Activated CD4-positive, alpha-beta T cell treated with anti-CD3 and anti-CD28 coated beads, Interleukin-2, amount 50 U/mL, for 1 hour (primary cell): ENCODE data around the gene GNAS.

ENCODE experiments used
- DNase-seq: peaks from one replicate; pipeline ENCODE4 v3.0.0-alpha.2; 2020

GNAS gene

GRCh38 chr20:58883241-58883691 lies 30.8 kb downstream of the GNAS start:
- DNase-seq = no peak

- DNase-seq = no peak
These were observed 32.5 kb downstream of the GNAS start for GRCh38 chr20:58884966-58885365.

- no peak for DNase-seq
These were observed 34.0 kb downstream of the GNAS start for GRCh38 chr20:58886546-58886945.

DNA sequence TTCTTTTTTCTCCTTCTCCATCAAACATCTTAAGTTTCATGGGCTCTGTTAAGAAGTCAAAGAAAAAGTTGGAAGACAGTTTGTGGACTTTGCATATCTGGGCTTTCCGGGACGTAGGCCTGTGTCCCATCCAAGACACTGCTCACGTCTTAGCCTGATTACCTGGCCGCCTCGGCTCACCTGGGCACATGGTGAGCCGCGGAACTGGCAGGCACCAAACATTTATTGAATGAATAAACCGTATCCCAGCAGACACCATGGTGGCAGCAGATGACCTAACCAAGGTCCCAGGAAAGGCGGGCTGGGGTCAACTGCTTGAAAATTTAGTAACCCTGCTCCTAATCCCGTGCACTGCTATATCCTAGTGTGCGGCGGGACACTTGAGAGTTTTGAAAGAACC lies 35.6 kb downstream of the GNAS start:
- no peak for DNase-seq

DNA sequence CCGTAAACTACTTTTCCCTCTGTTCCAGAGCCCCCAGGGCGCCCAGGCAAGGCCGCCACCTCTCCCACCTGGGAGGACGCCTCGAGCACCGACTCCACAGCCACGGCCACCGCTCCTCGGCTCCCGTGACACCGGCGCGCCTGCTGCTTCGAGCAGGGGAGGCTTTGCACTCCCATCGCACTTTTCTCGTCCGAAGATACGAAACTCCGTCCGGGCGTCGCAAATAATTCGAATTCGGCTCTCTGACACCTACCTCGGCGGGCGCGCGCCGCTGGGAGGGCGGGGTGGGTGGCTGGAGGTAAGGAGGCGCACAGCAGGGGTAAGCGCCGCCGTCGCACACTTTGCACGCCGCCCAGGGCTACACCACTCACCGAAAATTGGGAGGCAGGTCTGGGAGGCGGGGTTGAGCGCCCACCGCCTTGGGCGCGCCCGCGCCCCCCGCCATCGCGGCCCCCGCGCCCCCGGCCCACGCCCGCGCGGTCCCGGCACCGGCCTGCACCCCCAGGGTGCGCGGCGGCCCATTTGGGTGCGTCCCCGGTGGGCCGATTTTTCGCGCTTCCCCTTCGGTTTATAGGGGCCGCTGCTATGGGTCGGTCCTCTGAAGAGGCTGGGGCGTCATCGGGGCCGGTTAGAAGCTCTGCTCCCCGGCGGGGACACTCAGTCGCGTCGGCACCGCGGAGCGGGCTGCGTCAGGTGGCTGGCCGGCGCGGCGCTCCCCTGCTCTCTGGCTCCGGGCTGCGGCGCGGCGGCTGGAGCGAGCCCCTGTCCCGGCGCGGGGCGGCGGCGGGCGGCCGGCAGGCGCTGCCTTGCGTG lies 36.2 kb downstream of the GNAS start:
- DNase-seq = peak; percentile 81

DNA sequence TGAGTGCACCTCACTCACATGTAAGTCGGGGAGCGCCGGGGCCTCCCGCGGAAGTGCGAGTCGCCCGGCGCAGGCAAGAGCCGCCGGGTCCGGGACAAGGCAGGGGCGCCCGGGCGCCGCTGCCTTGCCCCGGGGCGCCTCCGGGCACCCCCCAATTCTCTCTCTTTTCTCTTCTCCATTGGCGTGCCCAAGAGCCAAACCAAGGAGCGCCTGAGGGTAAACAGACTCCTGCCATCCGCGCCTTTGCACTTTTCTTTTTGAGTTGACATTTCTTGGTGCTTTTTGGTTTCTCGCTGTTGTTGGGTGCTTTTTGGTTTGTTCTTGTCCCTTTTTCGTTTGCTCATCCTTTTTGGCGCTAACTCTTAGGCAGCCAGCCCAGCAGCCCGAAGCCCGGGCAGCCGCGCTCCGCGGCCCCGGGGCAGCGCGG lies 36.8 kb downstream of the GNAS start:
- no peak for DNase-seq

GRCh38 chr20:58889798-58890517 lies 37.4 kb downstream of the GNAS start:
- peak; percentile 40 for DNase-seq

- DNase-seq = peak; percentile 63
These were observed 38.1 kb downstream of the GNAS start for GRCh38 chr20:58890518-58891085.

DNA sequence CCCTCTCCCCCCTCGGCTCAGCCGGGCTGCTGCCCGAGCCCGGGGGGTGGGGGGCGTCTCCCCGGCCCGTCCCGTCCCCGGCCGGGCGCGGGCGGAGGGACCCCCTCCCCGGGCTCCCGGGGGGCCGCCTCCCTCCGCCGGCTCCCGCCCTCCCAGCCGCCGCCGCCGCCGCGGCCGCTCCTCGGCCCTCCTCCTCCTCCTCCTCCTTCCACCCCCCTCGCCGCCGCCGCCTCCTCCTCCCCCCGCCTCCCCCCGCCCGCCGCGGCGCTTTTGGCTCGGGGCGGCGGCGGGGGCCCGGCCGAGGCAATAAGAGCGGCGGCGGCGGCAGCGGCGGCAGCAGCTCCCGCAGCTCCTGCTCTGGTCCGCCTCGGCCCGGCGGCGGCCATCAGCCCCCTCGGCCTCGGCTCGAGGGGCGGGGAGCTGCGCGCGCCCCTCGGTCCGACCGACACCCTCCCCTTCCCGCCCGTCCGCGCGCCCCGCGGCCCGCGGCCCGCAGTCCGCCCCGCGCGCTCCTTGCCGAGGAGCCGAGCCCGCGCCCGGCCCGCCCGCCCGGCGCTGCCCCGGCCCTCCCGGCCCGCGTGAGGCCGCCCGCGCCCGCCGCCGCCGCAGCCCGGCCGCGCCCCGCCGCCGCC lies 38.7 kb downstream of the GNAS start:
- peak; percentile 80 for DNase-seq

- DNase-seq = peak; percentile 30
These were observed 39.2 kb downstream of the GNAS start for GRCh38 chr20:58891718-58892140.

DNA sequence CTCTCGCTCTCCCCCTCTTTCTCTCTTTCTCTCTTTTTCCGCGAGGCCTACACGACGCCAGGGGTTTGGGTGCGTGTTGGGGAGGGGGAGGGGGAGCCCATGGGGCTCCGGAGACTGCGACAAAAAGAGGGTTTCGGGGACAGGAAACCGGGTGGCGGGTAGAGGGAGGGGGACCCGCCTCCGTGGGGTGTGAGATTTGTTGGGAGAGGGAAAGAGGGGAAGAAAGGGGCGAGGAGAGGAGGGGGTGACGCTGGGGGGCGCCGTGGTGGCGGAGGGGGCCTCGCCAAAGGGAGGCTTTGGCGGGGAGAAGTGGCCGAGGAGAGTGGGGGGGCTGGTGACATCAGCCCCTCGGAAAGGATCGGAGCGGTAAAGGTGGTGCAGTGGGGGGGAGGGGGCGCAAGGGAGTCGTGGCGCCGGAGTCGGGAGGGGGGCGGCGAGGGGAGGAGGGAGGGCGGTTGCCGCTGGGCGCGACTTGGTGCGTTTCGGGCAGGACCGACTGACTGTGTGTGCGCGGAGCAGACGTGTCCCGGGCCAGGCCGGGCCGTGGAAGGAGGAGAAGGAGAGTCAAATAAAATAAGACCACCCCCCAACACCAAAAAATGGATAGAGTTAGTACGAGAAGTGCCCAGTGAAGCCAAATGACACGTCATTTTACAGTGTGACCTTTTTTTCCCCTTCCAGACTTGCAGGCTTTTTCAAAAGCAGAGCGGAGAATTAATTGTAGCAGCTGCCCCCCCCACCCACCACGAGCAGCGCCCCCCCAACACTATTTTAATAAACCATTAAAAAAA lies 39.8 kb downstream of the GNAS start:
- DNase-seq = peak; percentile 72

GRCh38 chr20:58892932-58893224 lies 40.4 kb downstream of the GNAS start:
- no peak for DNase-seq

DNA sequence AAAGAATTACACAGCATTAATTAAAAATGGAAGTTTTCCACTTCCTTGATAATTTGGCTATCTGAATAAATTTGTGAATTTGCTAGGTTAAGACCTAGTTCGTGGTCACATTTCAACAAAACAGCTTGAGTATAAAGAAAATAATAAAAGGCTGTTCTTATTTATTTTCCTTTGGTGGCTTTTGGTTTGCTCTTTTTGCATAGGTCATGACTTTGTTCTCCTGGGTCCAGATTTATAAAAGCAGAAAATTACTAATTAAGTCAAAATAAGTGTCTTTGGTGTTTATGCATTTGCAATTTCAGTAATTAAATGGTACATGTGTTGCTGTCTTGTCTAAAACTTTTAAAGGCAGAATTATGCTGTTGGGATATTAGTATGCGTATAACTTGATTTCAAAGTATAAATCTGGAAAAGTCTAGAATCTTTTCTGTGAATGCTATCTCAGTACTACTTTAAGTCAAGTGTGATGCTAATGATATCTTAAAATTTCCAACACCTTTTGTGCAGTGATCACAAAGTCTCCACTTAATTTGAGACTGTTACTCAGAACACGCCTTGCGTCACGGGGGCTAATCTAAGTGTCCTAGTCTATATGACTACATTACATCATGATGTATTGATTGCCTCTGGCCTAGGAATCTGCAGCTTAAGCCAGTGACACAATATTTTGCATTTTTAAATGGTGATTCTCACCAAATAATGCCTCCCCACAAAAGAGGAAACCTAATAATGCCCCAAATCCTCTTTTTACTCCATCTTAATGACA lies 41.0 kb downstream of the GNAS start:
- peak; percentile 28 for DNase-seq

DNA sequence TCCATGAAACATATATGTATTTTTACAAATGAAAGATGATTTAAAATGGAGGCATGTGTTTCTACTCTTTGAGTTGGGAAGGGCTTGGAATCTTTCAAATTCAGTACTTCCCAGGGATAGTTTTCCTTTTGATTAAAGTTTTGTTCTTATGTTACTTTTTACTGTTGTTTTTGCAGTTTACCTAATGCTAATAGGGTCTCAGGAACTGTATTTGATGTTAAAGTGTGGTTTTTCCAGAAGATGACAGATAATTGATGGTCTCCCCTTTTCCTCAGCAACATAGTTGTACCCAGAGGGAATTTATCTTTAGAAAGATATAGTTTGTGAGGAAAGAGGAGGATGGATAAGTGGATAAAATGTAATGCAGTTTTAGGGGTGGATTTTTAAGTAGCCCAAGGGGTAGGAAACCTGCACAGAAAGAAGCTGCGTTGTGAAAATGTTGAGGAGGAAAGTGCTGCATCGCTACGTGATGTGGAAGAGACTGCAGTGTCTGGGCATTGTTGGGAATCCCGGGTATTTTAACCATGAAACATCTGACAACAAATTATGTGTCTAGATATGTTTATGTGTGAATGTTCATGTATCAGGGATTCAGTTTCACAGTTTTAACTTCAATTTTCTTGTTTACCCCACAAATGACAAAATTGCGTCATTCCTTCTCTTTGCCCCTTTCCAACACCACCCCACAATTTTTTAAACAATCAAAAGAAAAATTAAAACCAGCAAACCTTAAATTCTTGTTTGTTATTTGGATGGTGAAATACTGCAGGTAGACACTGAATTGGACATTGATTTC lies 42.3 kb downstream of the GNAS start:
- no peak for DNase-seq

DNA sequence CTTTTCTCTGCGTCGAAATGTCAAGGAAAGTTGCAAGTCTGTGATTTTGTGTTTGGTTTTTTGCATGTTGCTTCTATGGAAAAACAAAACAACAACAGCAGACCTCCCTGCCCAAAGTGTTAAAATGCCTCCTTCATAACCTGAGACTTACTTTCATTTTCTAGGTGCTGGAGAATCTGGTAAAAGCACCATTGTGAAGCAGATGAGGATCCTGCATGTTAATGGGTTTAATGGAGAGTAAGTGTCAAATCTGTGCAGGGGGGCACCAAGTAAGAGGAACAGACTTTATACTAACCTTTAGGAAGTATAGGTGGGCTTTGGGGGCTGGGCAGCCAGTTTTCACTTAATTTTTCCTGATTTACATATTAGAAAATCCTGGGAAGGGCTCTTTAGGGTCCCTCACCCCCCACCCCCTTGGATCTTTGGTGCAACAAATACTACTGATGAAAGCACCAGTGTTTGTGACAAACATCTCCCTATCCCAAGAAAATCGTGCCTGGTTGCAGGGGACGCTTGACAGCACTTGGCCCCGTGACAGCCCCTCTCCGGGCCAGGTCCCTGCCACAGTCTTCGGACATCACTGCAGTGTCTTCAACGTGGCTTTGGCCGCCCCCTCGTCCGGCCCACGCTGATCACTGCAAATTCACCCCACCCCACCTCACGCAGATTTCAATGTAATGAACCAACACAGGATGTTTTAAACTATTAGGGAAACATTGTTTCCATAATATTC lies 43.1 kb downstream of the GNAS start:
- no peak for DNase-seq

DNA sequence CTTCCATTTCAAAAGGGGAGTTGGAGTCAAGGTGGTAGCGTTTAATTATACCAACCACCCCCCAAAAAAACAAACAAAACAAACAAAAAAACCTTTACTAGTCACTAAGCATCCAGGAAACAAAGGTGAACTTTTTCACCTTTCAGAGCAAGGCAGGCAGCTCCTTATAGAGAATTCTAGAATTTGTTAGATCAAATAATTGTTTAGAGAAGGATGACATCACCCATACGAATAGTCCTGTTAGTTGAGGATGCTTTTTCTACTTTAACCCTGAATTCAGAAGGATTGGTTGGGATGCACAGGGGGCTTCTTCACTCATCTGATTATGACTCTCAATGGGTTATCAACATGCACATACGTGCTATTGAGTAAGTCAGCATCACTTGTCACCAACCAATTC lies 44.3 kb downstream of the GNAS start:
- no peak for DNase-seq

DNA sequence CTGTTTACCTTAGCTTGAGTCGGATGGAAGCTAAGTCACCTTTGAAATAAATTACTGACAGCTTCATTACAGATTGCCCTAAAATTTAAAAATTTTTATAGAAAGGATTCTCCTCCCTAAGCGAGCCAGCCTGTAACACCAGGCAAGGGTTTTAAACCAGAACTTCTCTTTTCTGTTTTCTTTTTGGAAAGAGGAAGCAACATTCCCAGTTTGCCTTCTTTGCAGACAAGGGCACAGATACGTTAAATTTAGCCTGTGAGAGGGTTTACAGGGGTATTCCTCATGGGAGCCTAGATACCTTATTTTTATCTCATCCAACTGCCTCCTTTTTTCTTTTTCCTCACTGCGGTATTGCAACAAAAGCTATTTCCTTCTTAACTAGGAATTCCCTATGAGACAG lies 45.0 kb downstream of the GNAS start:
- no peak for DNase-seq

- no peak for DNase-seq
These were observed 46.3 kb downstream of the GNAS start for GRCh38 chr20:58898629-58899408.

DNA sequence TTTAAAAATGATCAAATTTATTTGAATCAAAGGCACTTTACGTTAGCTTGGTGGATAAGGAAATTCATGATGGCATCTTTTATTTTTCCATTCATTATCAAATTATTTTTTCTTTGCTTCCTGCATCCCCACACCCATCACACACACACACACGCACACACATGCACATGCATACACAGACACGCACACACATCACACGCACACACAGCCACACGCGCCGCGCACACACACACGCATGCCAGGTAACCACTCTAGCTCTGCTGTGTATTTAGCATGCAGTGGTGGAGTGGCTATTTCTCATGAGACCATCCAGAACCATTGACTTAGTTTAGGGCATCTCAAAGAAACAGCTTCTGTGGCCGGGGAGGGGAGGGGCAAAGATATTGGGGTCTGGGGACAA lies 47.0 kb downstream of the GNAS start:
- DNase-seq = no peak

- DNase-seq = no peak
These were observed 47.9 kb downstream of the GNAS start for GRCh38 chr20:58900397-58900796.
